Upper lobe of right lung (tissue), 1 donor: ENCODE results near the gene STX8. TPM values are rescaled to one million over a fixed set of nuclear protein-coding genes. Genes with fewer than 3 reads are reported as not detected.
A peak's percentile ranks its signal among the peaks of the same experiment; 100 is the strongest.
"Not testable (repeated sequence)": the region's sequence is repeated elsewhere in the genome, so short reads cannot be mapped to it uniquely, and the experiment has no call there.

Experiments
- ATAC-seq: fragments of 200-7000 bp; cut with Tn5 transposase; one replicate; pipeline ENCODE4 v1.9.1; 2020; ENCODE audit warnings: mild to moderate bottlenecking, moderate library complexity
- DNase-seq: peaks from one replicate; pipeline ENCODE4 v3.0.0-alpha.2; 2020
- H3K27ac ChIP-seq: fragments of 200-600 bp; one replicate; pipeline ENCODE4 v1.8.0; 2022
- H3K27me3 ChIP-seq: fragments of 200-600 bp; one replicate; pipeline ENCODE4 v1.8.0; 2022; ENCODE audit warnings: mild to moderate bottlenecking
- H3K36me3 ChIP-seq: fragments of 200-600 bp; one replicate; pipeline ENCODE4 v1.8.0; 2022
- H3K4me1 ChIP-seq: fragments of 200-600 bp; one replicate; pipeline ENCODE4 v1.8.0; 2022
- H3K4me3 ChIP-seq: fragments of 200-600 bp; one replicate; pipeline ENCODE4 v1.8.0; 2022; ENCODE audit warnings: mild to moderate bottlenecking
- H3K9me3 ChIP-seq: fragments of 200-600 bp; one replicate; pipeline ENCODE4 v1.8.0; 2022
- CTCF ChIP-seq: fragments of 200-600 bp; IDR thresholded peaks from one replicate; pipeline ENCODE4 v1.8.0; 2022; ENCODE audit warnings: antibody characterized with exemption
- intact Hi-C: fragments of 100-400 bp; cut with DNase I; formaldehyde crosslinking; loops from one replicate; pipeline ENCODE4 v1.11.0; 2022
- total RNA-seq: library from RNA; stranded (reverse); fragmentation: NEBNext Ultra II Directional; extraction: Animal tissue kit (Norgen Biotek cat#: 25700); gene quantifications from one replicate; pipeline ENCODE4 v1.2.1, GENCODE V29; 2021
- donor health status: DM: no; HTN: yes; CAD: no; lungs with severe emphysema.

STX8 gene
- total RNA-seq, 1 donor from 2014 or later = 52.5 TPM

GRCh38 chr17:9361188-9361955 is 214.2 kb downstream of the STX8 start:
- Histone ChIP-seq H3K4me3 (no peak overlapping the region), H3K4me1 (peaks cover 4% of the 10 kb centered on the region), H3K36me3 (no peaks in the 10 kb centered on the region), H3K27ac (no peak overlapping the region), H3K9me3 (no peaks in the 10 kb centered on the region), H3K27me3 (no peaks in the 10 kb centered on the region)
- intact Hi-C loops = no loop called here
- no peak for TF ChIP-seq CTCF
- ATAC-seq = peak; percentile 80
- DNase-seq = no peak

DNA sequence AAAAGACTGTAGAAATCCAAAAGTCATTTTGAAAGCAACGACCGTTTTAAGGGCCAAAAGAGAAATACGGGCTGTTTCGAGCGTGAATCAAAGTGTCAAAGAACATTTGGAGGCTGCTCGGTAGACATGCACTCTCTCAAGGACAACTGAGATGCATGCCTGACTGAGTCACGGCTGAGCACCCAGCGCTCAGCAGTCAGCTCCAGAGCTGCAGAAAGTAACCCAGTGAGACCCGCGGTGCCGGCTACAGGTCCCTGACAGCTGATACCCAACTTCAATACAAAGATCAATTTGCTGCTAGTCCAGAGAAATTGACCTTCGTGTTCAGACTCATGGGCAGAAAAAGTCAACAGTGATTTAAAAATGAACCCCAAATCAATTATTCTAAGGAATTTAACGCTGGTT is 214.9 kb downstream of the STX8 start:
- ATAC-seq (peak; percentile 61), DNase-seq (no peak)
- Histone ChIP-seq H3K27ac (no peak overlapping the region), H3K4me3 (no peak overlapping the region), H3K27me3 (no peaks in the 10 kb centered on the region), H3K36me3 (no peaks in the 10 kb centered on the region), H3K4me1 (peaks cover 7% of the 10 kb centered on the region), H3K9me3 (no peaks in the 10 kb centered on the region)
- intact Hi-C loops = no loop called here
- no peak for TF ChIP-seq CTCF

DNA sequence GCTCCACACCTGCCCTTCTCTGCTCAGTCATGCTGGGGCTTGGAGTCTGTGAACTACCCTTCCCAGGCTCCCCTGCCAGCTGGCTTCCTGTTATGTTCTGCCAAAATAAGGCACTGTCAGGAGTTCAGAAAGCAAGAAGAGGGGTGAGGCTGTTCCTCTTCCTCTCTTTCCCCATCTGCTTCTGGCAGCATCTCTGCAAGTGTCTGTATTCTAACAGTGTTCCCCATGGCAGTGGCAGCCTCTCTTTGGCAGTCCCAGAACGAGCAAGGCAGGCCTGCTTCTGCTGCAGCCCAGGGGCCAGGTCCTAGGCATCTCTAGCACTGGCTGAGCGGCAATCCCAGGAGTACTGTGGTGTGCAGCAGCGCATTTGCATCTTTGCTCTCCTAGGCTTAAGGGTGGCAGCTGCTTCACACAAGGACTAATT is 219.1 kb downstream of the STX8 start:
- ATAC-seq (peak; percentile 88), DNase-seq (no peak)
- Histone ChIP-seq H3K4me3 (no peak overlapping the region), H3K4me1 (peaks cover 7% of the 10 kb centered on the region), H3K36me3 (no peaks in the 10 kb centered on the region), H3K27me3 (no peaks in the 10 kb centered on the region), H3K9me3 (no peaks in the 10 kb centered on the region), H3K27ac (no peak overlapping the region)
- TF ChIP-seq CTCF = no peak
- intact Hi-C loops = no loop called here

DNA sequence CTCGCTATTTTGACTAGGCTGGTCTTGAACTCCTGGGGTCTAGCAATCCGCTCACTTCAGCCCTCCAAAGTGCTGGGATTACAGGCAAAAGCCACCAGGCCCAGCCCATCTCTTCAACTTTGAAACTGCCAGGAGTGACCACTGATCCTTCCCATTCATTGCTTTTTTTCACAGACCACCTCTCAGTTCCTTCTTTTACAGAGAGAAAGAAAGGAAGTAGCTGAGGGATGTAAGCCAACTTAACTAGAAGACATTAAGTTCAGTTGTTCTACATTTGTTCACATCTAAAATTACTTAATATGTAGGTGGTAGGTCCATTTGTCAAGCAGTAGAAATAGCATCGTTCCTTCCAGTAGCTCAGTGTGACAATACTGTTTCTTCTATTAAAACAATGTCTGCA is 219.8 kb downstream of the STX8 start:
- H3K4me3 ChIP-seq = no peak overlapping the region
- H3K36me3 ChIP-seq = no peaks in the 10 kb centered on the region
- intact Hi-C loops = no loop called here
- H3K27me3 ChIP-seq = no peaks in the 10 kb centered on the region
- no peak for DNase-seq
- TF ChIP-seq CTCF = no peak
- no peak overlapping the region for H3K27ac ChIP-seq
- peaks cover 4% of the 10 kb centered on the region for H3K4me1 ChIP-seq
- peak; percentile 51 for ATAC-seq
- no peaks in the 10 kb centered on the region for H3K9me3 ChIP-seq

- H3K4me3 ChIP-seq, H3K36me3 ChIP-seq, H3K9me3 ChIP-seq, DNase-seq, H3K27ac ChIP-seq, intact Hi-C loops, ATAC-seq, H3K4me1 ChIP-seq, H3K27me3 ChIP-seq: not testable (repeated sequence)
These were observed 220.4 kb downstream of the STX8 start for GRCh38 chr17:9355231-9355630.

GRCh38 chr17:9350080-9350479 is 225.5 kb downstream of the STX8 start:
- DNase-seq (no peak), ATAC-seq (no peak)
- intact Hi-C loops = no loop called here
- Histone ChIP-seq H3K27me3 (no peaks in the 10 kb centered on the region), H3K4me1 (no peaks in the 10 kb centered on the region), H3K4me3 (no peak overlapping the region), H3K36me3 (no peaks in the 10 kb centered on the region), H3K27ac (no peak overlapping the region), H3K9me3 (no peaks in the 10 kb centered on the region)
- no peak for TF ChIP-seq CTCF
